Measurements from ENCODE around the gene TC2N. TPM values are rescaled to one million over a fixed set of nuclear protein-coding genes. Genes with fewer than 3 reads are reported as not detected.

Gene TC2N
- total RNA-seq, 1 donor from 2014 or later = 19.4 TPM

- TF ChIP-seq, protein P1, sequence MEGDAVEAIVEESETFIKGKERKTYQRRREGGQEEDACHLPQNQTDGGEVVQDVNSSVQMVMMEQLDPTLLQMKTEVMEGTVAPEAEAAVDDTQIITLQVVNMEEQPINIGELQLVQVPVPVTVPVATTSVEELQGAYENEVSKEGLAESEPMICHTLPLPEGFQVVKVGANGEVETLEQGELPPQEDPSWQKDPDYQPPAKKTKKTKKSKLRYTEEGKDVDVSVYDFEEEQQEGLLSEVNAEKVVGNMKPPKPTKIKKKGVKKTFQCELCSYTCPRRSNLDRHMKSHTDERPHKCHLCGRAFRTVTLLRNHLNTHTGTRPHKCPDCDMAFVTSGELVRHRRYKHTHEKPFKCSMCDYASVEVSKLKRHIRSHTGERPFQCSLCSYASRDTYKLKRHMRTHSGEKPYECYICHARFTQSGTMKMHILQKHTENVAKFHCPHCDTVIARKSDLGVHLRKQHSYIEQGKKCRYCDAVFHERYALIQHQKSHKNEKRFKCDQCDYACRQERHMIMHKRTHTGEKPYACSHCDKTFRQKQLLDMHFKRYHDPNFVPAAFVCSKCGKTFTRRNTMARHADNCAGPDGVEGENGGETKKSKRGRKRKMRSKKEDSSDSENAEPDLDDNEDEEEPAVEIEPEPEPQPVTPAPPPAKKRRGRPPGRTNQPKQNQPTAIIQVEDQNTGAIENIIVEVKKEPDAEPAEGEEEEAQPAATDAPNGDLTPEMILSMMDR (conservative IDR thresholded peaks at IDR 0.05) = no peak
- no peaks in the 10 kb centered on the region for H3K36me3 Mint-ChIP-seq
- H3K27ac Mint-ChIP-seq = no peak overlapping the region
- DNase-seq (ENCODE audit: extremely low spot score, unreplicated experiment) = no peak
- no peaks in the 10 kb centered on the region for H3K4me1 Mint-ChIP-seq (ENCODE audit: unreplicated experiment)
- H3K9me3 Mint-ChIP-seq = no peaks in the 10 kb centered on the region
- H3K4me3 Mint-ChIP-seq = no peak overlapping the region
- no peaks in the 10 kb centered on the region for H3K27me3 Mint-ChIP-seq
These were observed 22.3 kb upstream of the TC2N start for GRCh38 chr14:91889477-91890211.

- H3K4me3 Mint-ChIP-seq = no peak overlapping the region
- DNase-seq (ENCODE audit: extremely low spot score, unreplicated experiment) = no peak
- H3K9me3 Mint-ChIP-seq = no peaks in the 10 kb centered on the region
- no peaks in the 10 kb centered on the region for H3K36me3 Mint-ChIP-seq
- no peak overlapping the region for H3K27ac Mint-ChIP-seq
- no peaks in the 10 kb centered on the region for H3K27me3 Mint-ChIP-seq
- H3K4me1 Mint-ChIP-seq (ENCODE audit: unreplicated experiment) = no peaks in the 10 kb centered on the region
- TF ChIP-seq, protein P1 (conservative IDR thresholded peaks at IDR 0.05) = no peak
These were observed 21.5 kb upstream of the TC2N start for GRCh38 chr14:91888641-91889476.

DNA sequence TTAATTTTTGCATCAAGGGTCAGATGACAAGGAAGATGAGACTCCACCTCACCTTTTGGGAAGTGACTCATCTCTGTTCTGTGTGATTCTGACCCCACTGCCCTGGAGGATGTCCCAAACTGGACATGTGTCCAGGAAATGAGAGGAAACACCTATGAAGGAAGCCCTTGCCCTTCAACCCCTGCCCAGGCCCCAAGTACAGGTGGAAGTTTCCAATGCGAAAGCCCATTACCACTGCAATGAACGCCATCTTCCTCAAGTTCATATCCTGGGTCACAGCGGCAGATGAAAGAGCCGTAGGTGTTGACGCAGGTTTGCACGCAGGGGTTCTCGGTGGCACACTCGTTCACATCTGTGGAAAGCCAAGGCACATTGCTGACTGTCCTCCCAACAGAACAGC lies 19.6 kb upstream of the TC2N start:
- no peak overlapping the region for H3K27ac Mint-ChIP-seq
- no peak overlapping the region for H3K4me3 Mint-ChIP-seq
- TF ChIP-seq, protein P1 (conservative IDR thresholded peaks at IDR 0.05) = no peak

DNA sequence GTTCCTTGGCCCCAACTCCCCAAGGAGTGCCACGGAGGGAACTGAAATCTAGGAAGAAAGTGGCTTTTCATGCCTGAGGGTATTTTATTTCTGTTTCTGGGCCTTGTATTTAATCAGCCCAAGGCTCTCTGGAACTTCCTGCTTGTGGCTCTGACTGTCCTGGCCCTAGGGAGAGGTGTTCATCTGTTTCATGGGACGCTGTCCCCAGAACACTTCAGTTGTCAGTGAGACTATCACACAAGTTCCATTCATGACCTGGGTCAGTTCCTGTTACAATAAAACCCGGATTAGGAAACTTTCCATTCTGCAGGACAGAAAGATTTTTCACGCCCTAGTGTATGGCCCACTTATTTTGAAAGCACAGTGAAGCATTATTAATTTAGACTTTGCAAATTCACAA lies 18.5 kb upstream of the TC2N start:
- no peak overlapping the region for H3K4me3 Mint-ChIP-seq
- no peak for DNase-seq (ENCODE audit: extremely low spot score, unreplicated experiment)
- H3K27me3 Mint-ChIP-seq = no peaks in the 10 kb centered on the region
- no peaks in the 10 kb centered on the region for H3K36me3 Mint-ChIP-seq
- no peaks in the 10 kb centered on the region for H3K9me3 Mint-ChIP-seq
- TF ChIP-seq, protein P1 (conservative IDR thresholded peaks at IDR 0.05) = no peak
- H3K27ac Mint-ChIP-seq = no peak overlapping the region
- no peaks in the 10 kb centered on the region for H3K4me1 Mint-ChIP-seq (ENCODE audit: unreplicated experiment)

More for the DNA sequence above, 19.6 kb upstream of the TC2N start:
- H3K27me3 Mint-ChIP-seq = no peaks in the 10 kb centered on the region
- no peaks in the 10 kb centered on the region for H3K9me3 Mint-ChIP-seq
- no peaks in the 10 kb centered on the region for H3K4me1 Mint-ChIP-seq (ENCODE audit: unreplicated experiment)
- no peaks in the 10 kb centered on the region for H3K36me3 Mint-ChIP-seq
- DNase-seq (ENCODE audit: extremely low spot score, unreplicated experiment) = no peak

DNA sequence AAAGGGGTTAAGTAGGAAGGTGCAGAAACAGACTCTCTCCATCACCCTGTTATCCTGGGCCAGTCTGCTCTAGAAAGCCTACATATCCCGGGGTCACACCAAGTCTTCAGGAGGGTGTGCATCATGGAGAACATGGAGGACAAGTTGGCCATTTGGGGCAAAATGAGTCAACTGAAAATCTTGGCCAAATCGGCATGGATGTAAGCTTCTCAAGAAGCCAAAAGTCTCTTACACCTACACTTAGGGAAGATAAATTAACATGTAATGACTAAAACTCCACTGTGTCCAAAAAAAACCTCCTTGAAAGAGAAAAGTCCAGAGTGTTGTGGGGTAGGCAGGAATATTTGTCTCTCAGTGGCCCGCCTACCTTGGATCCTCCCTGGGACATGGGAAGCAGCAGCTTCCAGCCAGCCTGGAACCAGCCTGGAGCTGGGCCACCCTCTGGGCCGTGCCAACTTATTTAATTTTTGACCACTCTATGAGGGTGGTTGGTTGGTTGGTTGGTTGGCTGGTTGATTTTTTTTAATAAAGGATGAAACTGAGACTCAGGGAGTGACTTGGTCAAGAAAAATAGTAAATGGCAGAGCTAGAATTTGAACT lies 17.9 kb upstream of the TC2N start:
- Mint-ChIP-seq H3K27me3 (no peaks in the 10 kb centered on the region), H3K4me3 (no peak overlapping the region), H3K4me1 (ENCODE audit: unreplicated experiment) (no peaks in the 10 kb centered on the region), H3K36me3 (no peaks in the 10 kb centered on the region), H3K27ac (no peak overlapping the region), H3K9me3 (no peaks in the 10 kb centered on the region)
- no peak for DNase-seq (ENCODE audit: extremely low spot score, unreplicated experiment)
- TF ChIP-seq, protein P1 (conservative IDR thresholded peaks at IDR 0.05) = no peak

Data from type B pancreatic cell (in vitro differentiated cells).